Hematopoietic multipotent progenitor cell treated with erythropoietin and hydrocortisone succinate and interleukin-3 and kit ligand, for 6 days (in vitro differentiated cells): ENCODE data around the gene RPP25L.

Source experiments
- DNase-seq: peaks from one replicate; pipeline ENCODE4 v3.0.0-alpha.2; 2015

The RPP25L gene

GRCh38 chr9:34637356-34638137, 25.6 kb upstream of the RPP25L start, which contains the start of gene SIGMAR1:
TSS of gene SIGMAR1 (minus strand) at chr9:34637787. CDS start at chr9:34637697, 90 bp downstream.
- peak; percentile 96 for DNase-seq

- DNase-seq: peak; percentile 64
Observed at GRCh38 chr9:34636791-34637355, 25.0 kb upstream of the RPP25L start.

- no peak for DNase-seq
Observed at GRCh38 chr9:34635556-34635955, 23.7 kb upstream of the RPP25L start.

GRCh38 chr9:34634551-34635248, 22.8 kb upstream of the RPP25L start:
- DNase-seq: no peak

GRCh38 chr9:34633851-34634550, 22.1 kb upstream of the RPP25L start:
- DNase-seq: peak; percentile 90

GRCh38 chr9:34633166-34633565, 21.3 kb upstream of the RPP25L start:
- DNase-seq: no peak

GRCh38 chr9:34630402-34631154, 18.7 kb upstream of the RPP25L start:
- DNase-seq: no peak

GRCh38 chr9:34629491-34629808, 17.6 kb upstream of the RPP25L start:
- no peak for DNase-seq

- DNase-seq: peak; percentile 53
Observed at GRCh38 chr9:34628656-34629490, 17.0 kb upstream of the RPP25L start, which contains the start of gene ARID3C. TSS of gene ARID3C (minus strand) at chr9:34629066. CDS start at chr9:34628014, 1,052 bp downstream.

- DNase-seq: no peak
Observed at GRCh38 chr9:34627716-34628655, 16.1 kb upstream of the RPP25L start.

GRCh38 chr9:34625186-34625486, 13.2 kb upstream of the RPP25L start:
- DNase-seq: no peak

GRCh38 chr9:34624475-34625185, 12.7 kb upstream of the RPP25L start:
- DNase-seq: no peak

- DNase-seq: no peak
Observed at GRCh38 chr9:34623374-34624235, 11.7 kb upstream of the RPP25L start.

- DNase-seq: peak; percentile 100
Observed at GRCh38 chr9:34620061-34620994, 8.4 kb upstream of the RPP25L start, which contains the start of gene DCTN3. TSS of gene DCTN3 (minus strand) at chr9:34620495. CDS start at chr9:34620464, 31 bp downstream.

- no peak for DNase-seq
Observed at GRCh38 chr9:34615132-34615531, 3.2 kb upstream of the RPP25L start.

- peak; percentile 96 for DNase-seq
Observed at GRCh38 chr9:34612788-34613390, 992 bp upstream of the RPP25L start.

- DNase-seq: no peak
Observed at GRCh38 chr9:34611251-34611810, 566 bp downstream of the RPP25L start.
